HPDE6-E6E7 (cell line): ENCODE results near the gene MRAP.

Experiments used
- DNase-seq: peaks from one replicate; pipeline ENCODE4 v3.0.0; 2011; ENCODE audit warnings: missing footprints; ENCODE audit errors: extremely low spot score

Gene MRAP

DNA sequence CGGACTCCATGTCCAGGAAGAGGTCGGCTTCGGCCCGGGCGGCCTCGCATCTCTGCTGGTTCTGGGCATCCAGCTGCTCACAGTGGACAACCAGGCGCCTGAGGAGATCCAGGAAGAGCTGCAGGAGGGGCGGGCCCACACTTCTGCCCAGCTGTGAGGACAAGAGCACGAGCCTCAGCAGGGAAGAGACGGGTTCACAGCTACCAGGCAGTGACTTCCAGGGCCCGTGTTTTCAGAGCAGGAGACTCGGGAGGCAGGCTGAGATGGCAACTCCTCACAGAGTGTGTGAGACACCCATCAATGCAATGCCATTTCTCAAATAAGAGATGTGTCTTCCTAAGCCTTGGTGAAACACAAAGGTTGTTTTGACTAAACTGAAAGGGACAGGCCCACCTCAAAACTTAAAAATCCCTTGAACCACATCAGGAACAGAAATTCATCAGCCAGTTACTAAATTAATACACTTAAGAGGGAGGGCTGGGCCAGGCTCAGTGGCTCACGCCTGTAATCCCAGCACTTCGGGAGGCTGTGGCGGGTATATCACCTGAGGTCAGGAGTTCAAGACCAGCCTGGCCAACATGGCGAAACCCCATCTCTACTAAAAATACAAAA, 50.8 kb downstream of the MRAP start:
- no peak for DNase-seq

DNA sequence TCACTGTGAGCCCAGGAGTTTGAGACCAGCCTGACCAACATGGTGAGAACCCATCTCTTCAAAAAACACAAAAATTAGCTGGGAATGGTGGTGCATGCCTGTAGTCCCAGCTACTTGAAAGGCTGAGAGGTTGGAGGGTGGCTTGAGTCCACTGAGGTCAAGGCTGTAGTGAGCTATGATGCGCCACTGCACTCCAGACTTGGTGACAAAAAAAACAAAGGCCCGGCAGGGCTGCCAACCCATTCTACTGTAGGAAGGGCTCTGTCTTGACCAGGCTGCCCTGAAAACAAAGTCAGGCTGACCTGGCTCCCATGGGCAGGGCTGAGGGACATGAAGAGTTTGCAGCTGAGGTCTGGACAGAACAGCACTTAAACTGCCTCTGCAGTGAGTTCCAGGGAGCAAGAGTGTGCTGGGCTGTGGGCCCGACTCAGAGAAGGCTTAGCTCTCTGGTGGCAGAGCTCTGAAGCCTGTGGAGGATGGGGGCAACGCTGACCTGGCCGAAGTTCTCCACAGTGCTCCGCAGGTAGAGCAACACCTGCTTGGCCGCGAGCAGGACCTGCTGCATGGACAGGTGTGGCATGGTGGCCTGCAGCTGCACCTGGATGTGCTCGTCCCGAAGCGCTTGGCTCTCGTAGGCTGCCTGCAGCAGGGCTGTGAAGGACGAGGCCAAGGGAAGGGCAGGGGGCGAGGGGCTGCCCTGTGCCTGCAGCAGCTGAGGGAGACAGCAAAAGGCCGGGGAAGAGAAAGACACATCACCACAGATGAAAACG, 51.7 kb downstream of the MRAP start:
- no peak for DNase-seq

- no peak for DNase-seq
These were observed 52.3 kb downstream of the MRAP start for GRCh38 chr21:32350981-32351380.

GRCh38 chr21:32351428-32351827, 52.8 kb downstream of the MRAP start:
- DNase-seq, result peak; percentile 26

DNA sequence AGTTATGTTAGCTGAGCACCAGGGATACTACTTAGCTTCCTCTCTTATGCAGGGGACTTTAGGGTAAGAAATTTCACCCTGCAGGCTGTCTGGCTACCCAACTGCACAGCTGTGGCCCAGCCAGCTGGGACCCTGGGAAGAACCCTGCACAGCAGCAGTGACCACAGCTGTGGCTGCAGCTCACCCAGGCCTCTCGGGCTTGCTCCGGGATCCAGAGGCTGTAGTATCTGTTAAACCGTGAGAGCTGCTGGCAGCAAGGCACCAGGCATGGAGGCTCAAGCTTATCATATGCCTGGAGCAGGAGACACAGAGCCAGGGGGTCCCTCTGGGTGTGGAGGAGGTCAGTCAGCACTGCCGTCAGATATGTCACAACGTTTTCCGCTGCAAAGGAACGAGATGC, 53.9 kb downstream of the MRAP start:
- no peak for DNase-seq

DNA sequence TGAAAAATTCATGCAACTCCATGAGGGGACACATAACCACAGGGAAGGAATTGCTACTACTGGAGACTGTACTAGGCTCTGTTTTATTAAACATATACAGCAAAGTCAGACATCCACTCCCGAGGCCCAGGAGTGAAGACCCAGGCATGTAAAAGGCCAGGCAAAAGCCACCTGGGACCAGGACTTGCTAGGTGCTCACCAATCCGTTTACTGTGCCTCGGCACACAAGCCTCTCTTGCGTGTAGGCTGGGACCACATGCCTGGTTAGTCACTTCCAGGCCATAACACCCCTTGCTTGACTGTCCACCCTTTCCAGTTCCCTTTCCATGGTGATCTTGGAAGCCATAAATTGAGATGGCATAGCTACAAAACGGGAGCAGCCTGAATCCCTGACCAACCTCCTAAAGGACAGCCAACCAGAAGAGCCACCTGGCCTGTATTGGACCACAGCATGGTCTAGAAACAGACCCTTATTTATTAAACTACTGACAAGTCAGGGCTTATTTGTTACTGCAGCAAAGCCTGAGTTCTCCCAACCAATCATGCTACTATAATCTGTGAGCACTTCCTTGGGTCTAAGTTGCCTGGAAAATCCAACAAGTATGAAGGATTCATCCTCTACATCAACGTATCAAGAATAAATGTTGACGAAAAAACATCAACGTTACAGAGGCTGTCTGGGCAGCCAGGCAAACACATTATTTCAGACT, 54.5 kb downstream of the MRAP start:
- DNase-seq, result no peak

GRCh38 chr21:32356874-32357395, 58.3 kb downstream of the MRAP start:
- no peak for DNase-seq

DNA sequence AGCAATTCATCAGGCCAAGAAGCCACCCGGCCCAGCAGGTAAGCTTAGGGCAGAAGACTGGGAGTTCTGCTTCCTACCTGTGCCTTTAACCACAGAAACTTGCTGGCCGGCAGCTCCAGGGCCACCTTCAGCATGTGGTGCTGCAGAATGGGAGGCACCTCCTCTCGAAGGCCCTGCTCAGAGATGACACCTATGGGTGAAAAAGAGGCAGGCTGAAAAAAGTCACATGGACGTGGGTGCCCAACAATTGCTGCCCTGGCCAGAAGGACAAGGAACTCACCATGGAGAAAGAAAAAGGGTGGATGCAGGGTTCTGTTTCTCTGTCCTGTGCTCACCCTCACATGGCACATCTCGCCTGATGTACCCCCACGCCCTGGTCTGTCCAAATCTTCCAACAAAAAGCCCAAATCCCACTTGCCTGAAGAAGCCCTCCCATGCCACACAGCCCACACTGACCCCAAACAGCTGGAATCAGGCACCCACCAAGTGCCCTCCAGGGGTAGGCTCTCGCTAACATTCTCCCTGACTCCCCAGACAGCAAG, 61.1 kb downstream of the MRAP start:
- DNase-seq, result peak; percentile 26

DNA sequence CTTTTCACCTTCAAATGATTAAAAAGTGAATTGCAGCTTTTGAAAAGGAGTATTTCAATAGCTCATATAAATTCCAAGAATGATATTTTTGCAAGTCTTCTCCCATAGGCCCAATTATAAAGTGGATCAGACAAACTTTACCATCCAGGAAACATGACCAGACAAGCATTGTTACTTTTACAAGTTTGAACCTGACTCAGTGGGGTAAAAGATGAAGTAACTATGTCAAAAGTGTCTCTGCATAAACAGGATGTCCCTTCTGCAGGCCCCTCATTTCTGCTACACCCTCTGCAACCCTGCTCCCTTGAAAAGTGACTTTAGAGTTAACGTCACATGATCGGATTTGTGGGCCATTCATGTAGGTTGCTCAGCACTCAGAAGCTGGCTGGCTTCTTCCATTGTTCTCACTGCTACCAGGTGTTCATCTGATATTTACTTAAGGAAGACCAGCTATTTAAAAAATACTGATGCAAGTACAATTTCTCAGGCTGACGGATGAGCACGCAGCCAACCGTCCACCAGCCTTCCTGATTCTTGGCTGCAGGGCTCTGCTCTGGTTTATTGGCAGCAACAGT, 61.8 kb downstream of the MRAP start:
- peak; percentile 14 for DNase-seq
